Fibroblast of skin of right biceps (primary cell): Measurements from ENCODE around the gene EXOC3.
"Not testable (repeated sequence)": the region's sequence is repeated elsewhere in the genome, so short reads cannot be mapped to it uniquely, and the experiment has no call there.

Experiments
- DNase-seq: peaks from one replicate; pipeline ENCODE4 v3.0.0-alpha.2; 2013

EXOC3 gene

DNA sequence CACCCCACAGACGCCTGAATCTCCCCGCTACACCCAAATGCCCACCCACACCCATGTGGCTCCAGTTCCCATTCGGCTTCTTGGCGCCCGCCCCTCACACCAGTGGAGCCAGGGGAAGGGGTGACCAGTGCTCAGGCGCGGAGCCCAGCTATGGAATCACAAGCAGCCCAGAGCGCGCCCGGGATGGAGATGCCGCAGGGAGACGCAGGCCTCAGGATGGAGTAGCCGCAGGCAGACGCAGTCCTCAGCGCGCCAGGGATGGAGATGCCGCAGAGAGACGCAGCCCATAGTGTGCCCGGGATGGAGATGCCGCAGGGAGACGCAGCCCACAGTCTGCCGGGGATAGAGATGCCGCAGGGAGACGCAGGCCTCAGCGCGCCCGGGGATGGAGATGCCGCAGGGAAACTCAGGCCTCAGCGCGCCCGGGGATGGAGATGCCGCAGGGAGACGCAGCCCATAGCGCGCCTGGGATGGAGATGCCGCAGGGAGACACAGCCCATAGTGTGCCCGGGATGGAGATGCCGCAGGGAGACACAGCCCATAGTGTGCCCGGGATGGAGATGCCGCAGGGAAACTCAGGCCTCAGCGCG is 65.1 kb downstream of the EXOC3 start:
- DNase-seq = not testable (repeated sequence)

DNA sequence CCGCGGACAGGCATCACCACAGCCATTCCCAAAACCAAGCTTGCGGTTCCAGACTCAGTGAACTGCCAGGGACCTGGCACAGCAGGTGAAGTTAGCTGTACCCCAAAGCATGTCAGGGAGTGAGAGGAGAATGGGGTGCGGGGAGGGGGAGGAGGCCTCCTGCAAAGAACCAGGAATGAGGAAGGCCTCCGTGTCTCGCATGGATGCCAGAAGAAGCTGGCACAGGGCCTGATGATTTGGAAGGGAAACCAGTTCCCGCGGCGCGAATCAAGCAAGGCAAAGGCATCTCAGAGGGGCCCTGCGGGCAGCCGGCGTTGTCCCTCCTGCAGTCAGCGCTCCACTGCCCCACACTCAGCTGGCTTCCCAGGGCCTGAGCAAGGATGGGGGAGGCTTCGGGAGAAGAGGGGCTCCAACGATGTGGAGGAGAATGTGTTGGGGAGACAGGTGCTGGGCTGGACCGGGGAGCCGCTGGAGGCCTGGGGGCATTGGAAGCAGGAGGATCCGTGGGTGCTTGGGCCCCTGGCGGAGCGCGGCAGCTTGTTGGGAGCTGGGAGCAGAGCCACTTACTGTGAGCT is 66.7 kb downstream of the EXOC3 start:
- no peak for DNase-seq

DNA sequence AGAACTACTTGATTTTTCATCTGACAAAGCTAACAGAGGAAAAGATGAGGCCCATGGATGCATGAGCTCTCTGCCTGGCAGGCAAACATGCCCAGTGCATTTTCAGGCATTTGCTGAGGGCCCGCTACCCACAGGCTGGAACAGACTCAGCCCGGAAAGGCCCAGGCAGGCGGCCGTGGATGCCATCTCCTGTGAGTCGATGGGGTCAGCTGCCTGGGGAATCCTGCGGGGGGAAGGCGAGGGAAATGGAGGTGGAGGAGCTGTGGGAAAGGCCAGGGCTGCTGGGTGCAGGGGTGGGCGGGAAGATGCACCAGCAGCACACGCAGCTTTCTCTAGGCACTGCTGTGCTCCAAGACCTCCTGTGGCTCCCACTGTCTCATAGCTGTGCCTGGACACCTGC is 67.5 kb downstream of the EXOC3 start:
- no peak for DNase-seq

DNA sequence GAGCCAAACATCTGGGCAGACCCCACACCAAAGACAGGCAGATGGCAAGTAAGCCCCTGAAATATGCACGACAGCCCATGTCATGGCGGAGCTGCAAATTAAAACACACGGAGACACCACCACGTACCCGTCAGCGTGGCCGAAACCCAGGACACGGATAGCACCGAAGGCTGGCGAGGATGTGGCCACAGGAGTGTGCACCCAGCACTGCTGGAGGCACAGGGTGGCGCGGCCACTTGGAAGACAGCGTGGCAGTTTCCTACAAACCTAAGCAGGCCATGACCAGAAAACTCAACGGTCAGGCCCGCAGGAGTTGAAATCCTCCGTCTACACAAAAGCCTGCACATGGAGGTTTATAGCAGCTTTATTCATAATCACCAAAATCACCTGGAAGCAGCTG is 68.5 kb downstream of the EXOC3 start:
- no peak for DNase-seq

DNA sequence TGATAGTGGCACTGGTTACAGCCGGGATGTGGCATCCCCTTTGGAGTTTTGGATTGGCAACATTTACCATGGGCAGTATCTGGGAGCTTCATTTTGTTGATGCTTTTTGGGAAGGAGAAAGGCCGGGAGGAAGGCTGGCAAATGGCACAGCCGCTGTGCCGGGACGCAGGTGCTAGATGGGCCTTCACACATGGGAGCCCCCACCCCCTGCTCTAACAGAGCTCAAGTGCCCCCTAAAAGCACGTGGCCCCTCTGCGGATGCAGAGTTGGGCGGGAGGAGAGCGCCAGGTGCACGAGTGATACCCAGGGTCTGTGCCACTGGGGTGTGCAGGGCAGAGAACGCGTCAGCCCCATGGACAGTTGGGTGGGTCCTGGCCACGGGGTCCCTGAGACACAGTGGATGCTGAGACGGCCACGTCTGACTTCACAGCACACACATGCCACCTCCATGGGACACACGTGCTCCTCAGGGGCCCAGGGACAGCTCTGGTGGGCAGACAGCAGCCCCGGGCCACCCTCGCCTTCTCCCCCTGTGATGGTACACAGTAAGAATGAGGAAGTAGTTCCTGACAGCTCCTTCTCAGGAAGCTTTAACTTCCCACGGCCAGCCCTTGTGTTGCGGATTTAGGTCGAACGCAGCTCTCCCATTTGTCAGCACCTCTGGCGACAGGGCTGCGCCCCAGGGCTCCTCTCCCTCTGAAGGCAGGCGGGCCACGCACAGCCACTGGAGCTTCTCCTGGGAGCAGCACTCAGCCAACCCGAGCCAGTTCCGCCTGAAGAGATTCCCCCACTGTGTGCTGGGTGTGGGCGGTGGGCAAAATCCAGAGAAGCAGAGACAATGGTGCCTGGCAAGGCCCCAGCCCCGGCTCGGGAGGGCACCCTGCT is 70.5 kb downstream of the EXOC3 start:
- no peak for DNase-seq

DNA sequence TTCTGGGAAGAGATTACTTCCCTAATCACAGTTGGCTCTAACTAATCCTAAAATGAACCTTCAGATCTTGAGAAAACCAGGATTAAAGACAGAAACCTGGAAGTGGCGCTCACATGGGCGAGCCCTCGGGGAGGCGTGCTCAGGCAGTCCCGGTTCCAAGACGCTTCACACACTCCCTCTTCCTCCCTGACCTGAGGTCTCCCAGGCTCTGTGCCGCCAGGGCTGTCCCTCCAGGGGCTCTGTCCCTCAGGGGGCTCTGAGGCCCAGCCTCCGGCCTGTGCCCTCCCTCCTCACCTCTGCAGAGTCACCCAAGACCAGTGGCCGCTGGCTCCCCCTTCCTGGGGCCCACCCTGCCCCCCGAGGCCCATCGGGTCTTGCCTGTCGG is 71.1 kb downstream of the EXOC3 start:
- DNase-seq = no peak

DNA sequence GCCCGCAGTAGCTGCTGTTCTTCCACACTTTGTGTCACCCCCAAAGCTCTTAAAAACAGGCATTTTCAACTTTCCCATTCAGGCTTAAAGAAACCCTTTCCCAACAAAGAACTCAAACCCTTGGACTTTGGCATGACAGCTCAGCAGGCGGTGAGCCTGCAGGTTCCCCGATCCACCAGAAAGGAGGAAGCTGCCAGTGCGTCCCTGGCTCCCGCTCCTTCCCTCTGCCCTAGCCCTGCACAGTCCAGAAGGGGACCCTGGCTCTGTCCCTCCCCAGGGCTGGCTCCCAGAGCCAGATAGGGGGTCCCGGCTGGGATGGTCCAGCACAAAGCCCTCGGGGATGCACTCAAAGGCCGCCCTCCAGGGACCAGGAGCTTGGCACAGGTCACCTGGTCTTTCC is 71.7 kb downstream of the EXOC3 start:
- DNase-seq = no peak

DNA sequence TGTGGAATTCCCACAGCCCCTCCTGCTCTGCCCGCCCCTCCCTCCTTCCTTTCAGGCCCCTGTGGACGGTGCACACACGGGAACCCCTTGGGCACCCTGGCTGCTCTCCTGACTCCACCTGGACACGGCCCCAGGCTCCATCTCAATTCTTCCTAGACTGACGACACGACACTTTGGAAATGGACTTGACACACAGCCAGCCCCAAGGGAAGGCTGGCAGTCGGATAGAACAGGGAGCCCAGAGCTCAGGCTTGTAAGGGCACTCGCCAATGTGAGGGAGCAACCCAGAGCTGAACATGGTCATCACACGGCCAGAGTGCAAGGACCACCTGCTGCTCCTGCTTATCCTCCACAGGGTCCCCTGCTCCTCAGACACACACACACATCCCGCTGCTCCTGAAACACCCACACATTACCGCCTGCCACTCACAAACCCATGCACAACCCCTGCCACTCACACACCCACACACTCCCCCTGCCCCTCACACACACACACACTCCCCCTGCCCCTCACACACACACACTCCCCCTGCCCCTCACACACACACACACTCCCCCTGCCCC is 72.4 kb downstream of the EXOC3 start:
- DNase-seq = no peak

DNA sequence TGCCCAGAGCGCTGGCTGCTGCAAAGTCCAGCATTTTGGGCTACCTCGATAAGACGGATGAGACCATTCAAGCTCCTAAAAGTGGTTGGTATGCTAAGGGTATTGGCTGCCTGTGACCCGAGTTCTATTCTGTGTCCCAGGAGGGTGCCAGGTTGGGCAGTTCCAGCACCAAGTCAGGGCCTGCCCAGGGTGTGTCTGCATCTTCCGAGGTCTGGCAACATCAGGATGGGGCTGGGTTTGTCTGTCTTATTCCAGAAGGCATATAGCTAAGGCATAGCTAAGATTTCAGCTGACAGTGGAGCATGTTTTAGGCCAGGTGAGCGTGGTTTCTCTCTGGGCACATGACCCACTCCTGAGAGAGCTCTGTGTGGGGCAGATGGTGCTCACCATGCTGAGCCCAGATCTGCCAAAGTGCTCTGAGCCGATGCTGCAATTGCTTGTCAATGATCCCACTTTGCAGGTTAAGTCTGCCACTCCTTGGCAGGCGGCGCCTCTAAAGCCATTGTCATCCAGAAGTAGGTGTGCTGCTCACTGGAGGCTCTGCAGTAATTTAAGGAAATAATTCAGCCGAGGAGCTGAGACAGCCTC is 73.5 kb downstream of the EXOC3 start:
- DNase-seq = no peak
